NCI-H2196 treated with DMSO at 0.1 percent for 48 hours (cell line): ENCODE results near the gene OR6S1.
"Not testable (repeated sequence)": the region's sequence is repeated elsewhere in the genome, so short reads cannot be mapped to it uniquely, and the experiment has no call there.

Source experiments
- DNase-seq: peaks from one replicate; lab custom pipeline; 2025; ENCODE audit not compliant: unreplicated experiment; lab: John Stamatoyannopoulos, UW

The OR6S1 gene

GRCh38 chr14:20671597-20672283, 30.2 kb upstream of the OR6S1 start:
- no peak for DNase-seq

- no peak for DNase-seq
Observed at GRCh38 chr14:20668969-20669368, 27.5 kb upstream of the OR6S1 start.

DNA sequence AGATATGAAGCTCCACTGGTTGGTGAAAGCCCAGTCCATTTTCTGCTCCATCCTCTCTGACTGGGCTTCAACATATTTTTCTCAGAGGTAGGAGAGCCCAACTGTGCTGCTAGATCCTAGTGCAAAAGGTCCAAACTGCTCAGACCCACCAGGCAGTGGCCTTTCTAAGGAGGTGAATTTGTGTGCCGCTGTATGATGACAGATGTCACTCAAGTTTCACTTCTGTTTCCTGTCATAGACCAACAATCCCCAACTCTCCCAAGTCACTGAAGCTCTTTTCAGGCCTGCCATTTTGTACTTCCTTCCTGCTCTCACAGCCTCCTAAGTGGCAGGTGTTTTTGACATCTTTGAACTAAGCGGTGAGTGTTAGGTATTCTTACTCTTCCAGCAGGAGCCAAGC, 26.5 kb upstream of the OR6S1 start:
- DNase-seq, result no peak

- DNase-seq, result not testable (repeated sequence)
Observed at GRCh38 chr14:20666400-20666961, 25.0 kb upstream of the OR6S1 start.

DNA sequence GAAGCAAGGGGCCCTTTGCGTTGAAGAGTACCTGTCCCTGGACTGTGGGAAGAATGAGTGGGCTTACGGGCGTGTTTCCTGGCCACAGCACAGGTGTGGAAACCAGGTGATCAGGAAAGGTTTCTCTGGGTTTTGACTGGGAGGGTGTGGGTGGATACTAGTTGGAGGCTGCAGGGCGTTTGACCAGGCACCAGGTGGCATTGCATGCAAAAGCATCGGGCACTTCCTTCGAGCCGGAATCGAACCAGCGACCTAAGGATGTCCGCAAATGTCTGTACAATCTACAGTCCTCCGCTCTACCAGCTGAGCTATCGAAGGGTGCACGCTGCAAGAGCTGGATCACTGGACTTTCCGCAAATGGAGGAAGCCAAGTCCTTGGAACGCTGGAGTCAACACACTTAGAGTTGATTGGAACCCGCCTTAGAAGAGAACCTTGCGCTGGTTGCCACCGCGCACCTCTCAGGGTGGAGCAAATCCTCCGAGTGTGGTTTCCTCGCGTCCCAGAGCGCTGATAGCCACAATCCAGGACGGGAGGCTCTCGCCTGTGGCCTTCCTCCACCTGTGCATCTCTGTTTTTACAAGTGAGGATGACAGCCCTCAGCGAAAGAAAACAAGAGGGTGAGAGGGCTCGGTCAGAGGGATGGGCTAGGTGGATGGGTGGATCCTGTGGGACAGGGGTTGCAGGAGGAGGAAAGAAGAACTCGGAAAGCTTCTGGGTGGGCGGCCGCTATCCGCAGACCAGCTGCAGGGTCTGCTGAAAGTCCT, 21.7 kb upstream of the OR6S1 start:
- no peak for DNase-seq

DNA sequence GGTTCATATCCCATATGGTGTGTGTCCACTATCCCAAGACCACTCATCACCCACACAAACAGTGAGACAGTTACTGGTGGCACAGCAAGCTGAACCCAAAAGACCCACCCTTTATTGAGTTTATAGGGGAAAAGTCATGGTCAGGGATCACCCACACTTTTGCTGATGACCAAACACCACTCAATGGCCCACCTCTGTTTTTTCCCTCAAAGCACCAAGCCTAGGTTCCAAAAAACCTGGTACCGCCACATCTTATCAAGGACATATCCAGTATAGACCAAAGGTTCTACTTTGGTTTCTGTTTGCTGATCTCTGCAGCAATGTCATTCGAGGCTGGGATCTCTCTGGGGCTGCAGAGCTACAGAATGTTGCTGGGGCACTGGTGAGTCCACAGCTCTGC, 19.7 kb upstream of the OR6S1 start:
- DNase-seq, result no peak

GRCh38 chr14:20659813-20660395, 18.4 kb upstream of the OR6S1 start:
- DNase-seq, result no peak

DNA sequence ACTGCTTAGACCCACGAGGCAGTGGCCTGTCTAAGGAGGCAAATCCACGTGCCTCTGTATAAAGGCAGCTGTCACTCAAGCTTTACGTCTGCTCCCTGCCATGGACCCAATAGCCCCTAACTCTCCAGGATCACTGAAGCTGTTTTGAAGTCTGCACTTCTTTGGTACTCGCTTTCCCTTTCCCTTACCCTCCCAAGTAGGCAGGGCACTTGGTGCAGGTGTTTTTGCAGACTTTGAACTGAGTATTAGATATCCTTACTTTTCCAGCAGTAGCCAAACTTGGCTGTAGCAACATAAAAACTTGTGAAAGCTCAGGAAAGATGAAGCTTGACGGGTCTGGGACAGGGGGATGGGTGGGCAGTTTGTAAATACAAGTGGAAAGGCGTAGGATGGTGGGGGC, 17.8 kb upstream of the OR6S1 start:
- DNase-seq, result no peak

DNA sequence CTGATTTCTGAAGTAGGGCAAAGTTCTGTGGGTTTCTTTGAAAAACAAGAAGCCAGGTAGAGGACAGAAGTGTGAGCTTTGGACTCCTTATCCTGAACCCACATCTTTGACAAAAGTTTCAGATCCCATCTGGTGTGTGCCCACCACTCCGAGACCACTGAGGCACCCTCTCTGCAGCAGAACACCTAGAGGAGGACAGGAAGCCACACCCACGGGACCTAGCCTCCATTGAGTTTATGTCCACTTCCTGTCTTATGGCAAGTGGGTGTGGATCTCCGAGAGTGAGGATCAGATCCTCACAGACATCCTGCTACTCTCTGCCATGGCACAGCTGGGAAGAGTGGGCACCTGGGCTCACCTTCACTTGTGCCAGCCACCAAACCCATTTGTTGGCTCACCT, 16.8 kb upstream of the OR6S1 start:
- no peak for DNase-seq

DNA sequence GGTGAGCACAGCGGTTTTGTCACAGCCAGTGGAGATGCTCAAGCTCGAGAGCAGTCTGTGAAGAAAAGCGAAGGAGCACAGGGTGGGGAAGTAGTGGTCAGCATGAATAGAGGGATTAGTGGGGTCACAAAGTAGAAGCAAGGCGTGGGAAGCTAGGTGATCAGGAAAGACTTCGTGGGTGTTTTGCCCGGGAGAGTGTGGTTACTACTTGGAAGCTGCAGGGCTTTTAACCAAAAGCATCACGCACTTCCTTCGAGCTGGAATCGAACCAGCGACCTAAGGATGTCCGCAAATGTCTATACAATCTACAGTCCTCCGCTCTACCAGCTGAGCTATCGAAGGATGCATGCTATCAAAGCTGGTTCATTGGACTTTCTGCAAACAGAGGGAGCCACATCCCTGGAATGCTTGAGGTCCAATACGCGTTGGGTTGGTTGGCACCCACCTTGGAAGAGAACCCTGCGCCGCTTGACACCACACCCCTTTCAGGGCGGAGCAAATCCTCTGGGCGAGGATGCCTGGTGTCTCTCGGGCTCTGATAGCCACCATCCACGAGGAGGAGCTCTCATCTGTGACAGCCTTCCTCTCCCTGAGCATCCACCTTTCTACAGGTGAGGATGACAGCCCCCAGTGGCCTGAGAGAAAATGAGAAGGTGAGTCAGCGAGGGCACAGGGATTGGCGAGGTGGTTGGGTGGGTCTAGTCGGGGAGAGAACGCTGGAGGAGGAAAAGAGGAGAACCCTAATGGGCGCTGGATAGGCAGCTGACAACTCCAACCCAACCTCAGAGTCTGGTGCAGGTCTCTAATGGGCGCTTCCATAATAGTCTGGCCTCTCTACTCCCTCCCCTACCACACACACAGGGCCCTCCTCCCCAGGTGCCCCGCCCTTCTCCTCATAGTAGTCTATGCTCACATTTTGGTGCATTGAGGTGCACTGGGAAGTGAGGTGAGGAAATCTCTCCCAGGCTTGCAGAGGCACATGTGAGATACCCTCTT, 16.0 kb upstream of the OR6S1 start:
- DNase-seq, result no peak

DNA sequence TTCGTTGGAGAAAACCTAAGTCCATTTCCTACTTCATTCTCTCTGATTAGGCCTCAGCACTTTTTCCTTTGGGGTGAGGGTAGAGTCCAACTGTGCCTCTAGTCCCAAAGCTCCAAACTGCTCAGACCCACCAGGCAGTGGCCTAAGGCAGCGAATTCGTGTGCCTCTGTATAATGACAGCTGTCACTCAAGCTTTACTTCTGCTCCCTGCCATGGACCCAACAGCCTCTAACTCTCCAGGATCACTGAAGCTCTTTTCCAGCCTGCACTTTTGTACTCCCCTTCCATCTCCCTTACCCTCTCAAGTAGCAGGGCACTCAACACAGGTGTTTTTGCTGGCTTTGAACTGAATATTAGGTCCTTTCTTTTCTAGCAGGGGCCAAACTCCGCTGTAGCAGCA, 14.8 kb upstream of the OR6S1 start:
- no peak for DNase-seq

DNA sequence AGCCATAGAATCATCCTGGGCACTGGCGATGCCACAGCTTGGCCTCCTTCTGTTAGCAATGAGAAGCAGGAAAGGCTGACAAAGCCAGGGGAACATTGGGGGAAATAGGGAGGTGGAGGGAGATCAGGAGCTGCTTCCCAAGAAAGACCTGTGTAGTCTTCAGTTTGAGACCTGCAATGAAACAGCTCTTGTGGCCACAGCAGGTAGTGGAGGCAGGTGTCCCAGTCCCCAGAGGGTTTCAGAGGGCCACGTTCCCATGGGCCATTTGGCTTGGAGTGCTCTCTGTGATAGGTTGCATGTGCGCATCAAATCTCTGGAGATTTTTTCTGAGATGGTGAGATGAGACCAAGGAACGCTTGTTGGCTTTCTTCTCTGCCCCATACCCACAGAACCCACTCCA, 14.4 kb upstream of the OR6S1 start:
- no peak for DNase-seq

DNA sequence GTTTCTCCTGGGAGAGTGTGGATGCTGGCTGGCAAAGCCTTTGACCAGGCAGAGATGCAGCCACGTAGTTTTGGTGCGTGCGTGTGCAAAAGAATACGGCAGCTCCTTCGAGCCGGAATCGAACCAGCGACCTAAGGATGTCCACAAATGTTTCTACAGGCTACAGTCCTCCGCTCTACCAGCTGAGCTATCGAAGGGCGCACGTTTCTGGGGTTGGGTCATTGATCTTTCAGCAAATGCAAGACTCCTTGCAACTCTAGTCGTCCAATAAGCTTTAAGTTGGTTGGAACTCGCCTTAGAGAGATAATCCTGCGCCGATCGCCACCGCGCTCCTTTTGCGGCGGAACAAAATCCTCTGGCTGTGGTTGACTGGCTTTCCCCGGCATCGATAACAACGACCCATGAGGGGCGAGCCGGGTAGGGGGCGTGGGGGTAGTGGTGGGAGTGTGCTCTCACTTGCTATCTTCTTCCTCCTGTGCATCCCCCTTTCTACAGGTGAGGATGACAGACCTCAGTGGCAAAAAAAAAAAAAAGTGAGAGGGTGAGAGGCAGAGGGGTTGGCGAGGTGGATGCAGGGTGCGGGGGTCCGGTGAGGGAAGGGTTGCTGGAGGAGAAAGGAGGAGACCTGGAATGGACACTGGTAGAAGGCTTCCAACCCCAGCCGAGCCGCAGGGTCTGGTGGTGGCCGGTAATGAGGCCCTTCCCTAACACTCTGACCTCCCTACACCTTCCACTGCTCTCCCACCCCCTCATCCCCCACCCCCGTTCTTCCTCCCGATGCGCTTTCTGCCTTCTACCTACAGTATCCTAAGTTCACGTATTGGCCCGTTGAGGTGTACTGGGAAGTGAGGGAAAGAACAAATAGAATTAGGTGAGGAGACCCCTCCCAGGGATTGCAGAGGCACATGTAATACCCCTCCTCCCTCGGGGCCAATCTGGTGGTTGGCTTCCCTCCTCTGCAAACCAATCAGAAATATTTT, 11.8 kb upstream of the OR6S1 start:
- no peak for DNase-seq

DNA sequence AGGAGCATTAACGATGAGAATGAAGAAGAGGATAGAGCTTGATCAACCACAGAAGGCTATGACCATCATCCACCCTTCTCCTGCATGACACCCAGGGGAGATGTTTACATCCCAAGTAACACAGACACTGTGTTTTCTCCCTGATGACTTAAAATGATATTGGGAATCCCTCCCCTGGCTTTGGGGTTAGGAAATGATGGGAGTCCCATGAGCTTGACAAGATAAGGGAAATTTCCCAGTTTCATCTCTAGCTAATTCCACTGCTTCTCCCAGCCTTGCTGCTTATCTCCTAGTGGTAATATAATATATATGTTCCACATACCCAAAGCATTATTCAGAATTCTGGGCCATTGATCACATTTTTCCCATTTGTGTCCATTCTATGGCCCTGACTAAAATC, 4.0 kb upstream of the OR6S1 start:
- no peak for DNase-seq

GRCh38 chr14:20644520-20644919, 3.0 kb upstream of the OR6S1 start:
- no peak for DNase-seq

DNA sequence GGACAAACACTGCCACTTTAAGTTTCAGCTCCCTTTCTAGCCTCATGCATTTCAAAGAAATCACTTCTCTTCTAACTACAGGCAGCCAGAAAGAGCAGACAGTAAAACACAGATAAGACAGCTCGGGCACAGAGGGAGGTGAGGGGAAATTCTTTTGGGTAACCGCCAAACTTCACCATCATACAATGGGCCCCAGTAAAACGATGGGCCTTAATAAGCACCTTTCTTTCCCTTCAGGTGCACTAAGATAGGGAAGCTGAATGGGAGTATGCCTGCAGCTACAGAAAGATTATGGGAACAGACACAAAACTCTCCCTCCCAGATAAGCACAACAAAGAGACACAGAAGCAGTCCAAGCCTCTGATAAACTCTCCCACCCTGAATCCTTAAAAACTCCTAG, 1.3 kb upstream of the OR6S1 start:
- not testable (repeated sequence) for DNase-seq

DNA sequence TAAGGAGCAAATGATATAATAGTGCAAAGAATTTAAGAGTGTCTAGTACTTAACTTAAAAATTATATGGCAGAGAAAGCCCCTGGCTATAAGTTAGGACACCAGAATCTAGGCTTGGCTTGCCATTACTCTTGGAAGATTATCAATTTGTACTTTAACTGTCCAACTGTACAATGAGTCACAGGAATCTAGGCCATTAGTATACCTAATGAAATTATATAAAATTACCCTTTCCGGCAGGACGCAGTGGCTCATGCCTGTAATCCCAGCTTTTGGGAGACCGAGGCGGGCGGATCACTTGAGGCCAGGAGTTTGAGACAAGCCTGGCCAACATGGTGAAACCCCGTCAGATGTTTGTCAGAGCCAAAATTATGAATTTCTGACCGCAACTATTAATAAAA, 691 bp upstream of the OR6S1 start:
- DNase-seq, result no peak

GRCh38 chr14:20632831-20633691, 8.4 kb downstream of the OR6S1 start:
- no peak for DNase-seq

- no peak for DNase-seq
Observed at GRCh38 chr14:20632448-20632830, 9.1 kb downstream of the OR6S1 start.
